Islet of Langerhans (tissue), 1 donor: ENCODE results near the gene NEK7.
"Not testable (repeated sequence)": the region's sequence is repeated elsewhere in the genome, so short reads cannot be mapped to it uniquely, and the experiment has no call there.

Source experiments
- FAIRE-seq: peaks from one replicate; lab custom pipeline; 2011; peaks lifted over from hg19 to GRCh38; lab: Jason Lieb, UNC

The NEK7 gene

DNA sequence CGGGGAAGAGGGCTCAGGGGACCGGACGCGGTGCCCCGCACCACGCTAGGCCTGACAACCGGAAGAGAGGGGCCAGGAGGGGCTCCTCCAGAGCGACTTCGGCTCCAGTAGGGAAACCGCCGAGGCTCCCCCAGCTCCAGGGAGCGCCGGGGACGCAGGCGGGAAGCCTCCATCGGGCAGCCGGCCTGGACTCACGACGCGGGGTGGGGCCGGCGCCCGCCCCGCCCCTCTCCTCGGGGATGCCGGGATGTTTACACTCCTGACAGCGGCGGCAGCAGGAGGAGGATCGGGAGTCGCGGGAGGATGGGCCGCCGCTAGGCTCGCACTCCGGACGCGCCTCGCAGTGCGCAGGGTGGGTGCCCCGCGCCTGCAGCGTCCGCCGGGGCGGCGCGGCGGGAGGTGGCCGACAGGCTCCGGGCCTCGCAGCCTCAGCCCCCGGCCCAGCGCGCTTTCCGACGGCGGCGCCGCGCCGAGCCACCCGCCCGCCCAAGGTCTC lies at the start of gene NEK7:
TSS of gene NEK7 (plus strand) at position 254 of the 496 bp plus-strand sequence. CDS start 75,583 bp downstream, outside the sequence.
- no peak for FAIRE-seq

DNA sequence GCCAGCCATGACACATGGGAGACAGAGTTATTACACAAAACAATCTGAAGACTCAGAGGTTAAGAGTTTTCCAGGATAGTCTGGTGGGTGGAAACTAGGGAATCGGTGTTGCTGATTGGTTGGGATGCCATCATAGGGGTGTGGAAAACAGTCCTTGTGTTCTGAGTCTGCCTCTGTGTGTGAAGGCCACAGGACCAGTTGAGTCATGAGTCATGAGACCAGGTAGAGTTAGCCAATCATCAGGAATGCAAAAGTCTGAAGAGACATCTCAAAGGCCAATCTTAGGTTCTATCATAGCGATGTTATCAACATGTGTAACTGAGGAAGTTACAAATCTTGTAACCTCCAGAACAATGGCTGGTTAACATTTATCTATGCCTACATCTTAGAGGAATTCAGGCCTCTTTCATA lies 49.7 kb upstream of the NEK7 start:
- no peak for FAIRE-seq

DNA sequence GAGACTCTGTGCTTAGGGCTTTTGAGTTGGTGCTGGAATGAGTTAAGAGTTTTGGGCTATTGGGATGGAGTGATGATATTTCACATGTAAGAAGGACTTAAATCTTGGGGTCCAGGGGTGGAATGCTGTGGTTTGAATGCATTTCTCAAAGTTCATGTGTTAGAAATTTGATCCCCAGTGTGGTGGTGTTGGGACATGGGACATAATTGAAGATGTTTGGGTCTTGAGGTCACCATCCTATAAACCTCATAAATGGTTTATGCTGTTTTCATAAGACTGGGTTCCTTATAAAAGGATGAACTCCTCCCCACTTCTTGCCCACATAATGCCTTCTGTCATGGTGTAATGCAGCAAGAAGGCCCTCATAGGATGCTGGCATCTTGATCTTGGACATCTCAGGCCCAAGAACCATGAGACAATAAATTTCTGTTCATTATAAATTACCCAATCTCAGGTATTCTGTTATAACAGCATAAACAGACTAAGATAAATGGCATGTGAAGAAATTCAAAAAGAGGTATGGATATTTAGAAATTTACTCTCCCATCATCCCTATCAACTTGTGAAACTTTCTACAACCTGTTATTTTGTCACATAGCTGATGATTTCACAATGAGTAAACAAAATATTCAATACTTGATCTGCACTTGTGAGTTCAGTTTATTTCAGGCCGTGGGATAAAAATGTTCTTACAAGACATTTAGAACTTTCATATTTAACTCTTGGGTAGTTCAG lies 48.0 kb upstream of the NEK7 start:
- FAIRE-seq, result no peak

DNA sequence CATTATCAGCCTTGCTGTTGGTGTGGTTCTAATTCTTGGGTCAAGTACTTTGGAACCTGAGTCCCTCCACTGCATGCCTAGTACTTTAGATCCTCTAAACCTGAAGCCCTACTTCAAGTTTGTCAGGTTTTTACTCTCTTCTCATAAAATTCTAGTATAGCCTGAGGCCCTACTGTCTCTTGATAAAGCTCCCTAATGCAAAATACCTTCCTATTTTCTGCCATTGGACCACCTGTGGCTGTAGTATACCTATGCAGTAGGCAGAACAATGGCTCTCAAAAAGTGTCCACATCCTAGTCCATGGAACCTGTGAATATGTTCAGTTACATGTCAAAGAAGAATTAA lies 47.5 kb upstream of the NEK7 start:
- no peak for FAIRE-seq

DNA sequence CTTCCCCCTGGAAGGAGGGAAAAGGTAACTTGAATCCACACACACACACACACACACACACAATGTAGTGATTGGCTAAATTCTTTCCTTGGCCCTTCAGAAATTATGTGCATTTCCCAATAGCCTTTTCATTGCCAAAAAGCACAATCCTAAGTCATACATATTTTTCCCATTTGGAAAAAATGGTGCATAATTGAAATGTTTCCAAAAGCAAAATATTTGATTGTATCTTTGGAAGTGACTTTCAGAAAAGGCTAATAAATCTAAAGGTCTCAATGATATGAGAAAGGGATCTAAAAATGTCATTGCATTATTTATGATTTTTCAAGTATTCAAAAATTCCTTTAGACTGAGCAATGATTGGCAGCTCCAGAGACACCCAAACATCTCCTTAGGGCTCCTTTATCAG lies 43.5 kb upstream of the NEK7 start:
- FAIRE-seq, result no peak

DNA sequence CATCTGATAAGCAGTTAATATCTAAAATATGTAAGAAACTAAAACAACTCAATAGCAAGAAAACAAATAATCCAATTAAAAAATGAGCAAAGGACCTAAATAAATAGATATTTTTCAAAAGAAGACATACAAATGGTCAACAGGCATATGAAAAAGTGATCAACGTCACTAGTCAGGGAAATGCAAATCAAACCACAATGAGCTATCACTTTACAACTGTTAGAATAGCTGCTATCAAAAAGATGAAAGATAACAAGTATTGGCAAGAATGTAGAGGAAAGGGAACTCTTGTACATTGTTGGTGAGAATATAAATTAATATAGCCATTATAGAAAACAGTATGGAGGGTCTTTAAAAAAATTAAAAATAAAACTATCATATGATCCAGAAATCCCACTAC lies 40.7 kb upstream of the NEK7 start:
- FAIRE-seq, result no peak

DNA sequence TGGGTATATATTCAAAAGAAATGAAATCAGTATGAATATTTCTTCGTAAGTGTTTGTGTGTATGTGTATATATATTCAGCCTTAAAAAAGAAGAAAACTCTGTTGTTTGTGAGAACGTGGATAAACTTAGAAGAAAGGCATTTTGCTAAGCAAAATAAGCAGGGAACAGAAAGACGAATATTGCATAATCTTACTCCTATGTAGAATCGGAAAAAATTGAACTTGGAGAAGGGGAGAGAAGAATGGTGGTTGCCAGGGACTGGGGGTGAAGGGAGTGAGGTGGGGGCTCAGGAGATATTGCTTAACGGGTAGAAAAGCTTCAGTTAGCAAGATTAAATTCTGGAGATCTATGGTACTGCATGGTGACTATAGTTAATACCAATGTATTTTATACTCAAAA lies 40.3 kb upstream of the NEK7 start:
- no peak for FAIRE-seq

DNA sequence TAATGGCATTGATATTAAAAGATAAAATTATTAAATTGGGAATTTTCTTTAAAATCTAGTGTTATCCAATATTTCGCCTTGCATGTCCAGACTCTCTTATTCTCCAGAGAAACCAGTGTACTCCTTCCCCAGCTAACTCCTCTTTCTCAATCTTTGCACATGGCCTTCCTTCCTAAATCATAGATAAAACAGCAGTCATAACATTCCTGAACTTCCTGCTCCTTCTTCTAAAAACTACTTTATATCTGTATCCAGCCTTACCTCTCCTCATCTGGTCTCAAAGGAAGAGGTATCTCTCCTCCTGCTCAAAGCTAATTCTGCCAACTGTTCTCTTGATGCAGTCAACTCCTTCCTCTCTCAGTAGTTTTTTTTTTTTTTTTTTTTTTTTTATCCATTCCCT lies 39.5 kb upstream of the NEK7 start:
- FAIRE-seq, result no peak

DNA sequence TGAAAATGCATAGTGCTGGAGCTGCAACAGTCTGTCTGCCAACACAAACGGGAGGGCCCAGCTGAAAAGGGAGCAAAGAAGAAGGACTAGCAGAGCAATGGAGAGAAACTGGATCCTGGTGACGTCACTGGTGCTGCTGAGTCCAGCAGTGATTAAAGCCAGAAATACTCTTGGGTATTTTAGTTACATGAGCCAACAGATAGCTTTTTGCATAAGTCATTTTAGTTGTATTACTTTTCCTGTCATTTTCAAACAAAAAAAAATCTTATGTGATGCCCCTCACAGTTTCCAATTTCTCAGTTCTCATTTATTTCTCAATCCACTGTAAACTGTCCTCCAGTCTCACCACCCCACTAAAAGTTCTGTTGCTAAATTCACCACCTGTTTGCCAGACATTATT lies 38.7 kb upstream of the NEK7 start:
- FAIRE-seq, result no peak

DNA sequence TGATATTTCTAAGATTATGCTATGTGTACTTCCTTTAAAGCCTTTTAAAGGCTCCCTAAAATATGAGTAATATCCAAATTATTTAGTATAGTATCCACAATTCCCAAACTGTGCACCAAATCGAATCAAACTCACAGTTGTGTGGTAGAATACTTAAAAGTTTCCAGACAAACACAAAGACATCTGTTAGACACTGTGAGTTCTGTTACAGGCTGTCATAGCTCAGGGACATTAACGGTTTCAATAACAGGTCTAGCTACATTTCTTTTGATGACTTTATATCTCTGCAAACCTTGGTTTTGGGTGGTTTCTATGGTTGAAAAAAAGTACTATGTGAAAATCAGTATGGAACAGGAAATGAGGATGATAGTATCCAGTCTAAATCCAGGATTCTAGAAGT lies 36.9 kb upstream of the NEK7 start:
- FAIRE-seq, result no peak

DNA sequence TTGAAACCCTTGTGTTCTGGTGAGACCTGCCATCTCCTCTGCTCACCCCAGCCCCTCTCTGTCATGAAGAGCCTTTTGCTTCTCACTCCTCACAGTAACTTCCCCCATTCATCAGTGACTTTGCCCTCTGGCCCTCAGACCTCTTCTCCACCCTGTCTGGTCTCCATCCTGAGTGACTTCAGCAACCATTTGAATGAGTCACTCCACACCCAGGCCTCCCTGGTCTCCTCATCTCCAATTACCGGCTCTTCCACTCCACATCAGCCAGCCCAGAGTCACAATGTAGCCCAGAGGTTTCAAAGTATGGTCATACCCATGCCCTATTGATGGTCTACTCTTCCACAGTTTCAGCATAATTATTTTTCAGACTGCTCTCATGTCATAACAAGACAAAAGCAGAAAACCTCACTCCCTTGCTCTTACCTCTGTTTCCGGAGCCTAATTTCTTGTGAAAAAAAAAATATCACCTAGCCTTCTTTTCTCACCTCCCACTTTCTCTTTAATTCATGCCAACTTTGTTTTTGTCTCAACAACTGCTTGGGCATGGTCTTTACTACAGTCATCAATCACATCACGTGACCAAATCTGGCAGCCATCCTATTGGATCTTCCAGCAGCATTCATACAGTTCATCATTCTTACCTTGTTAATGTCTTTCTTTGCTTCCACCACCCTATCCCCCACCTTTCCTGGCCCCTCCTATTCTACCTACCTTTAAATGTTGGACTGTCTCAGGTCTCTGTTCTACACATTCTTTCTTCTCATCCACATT lies 35.6 kb upstream of the NEK7 start:
- FAIRE-seq, result no peak

DNA sequence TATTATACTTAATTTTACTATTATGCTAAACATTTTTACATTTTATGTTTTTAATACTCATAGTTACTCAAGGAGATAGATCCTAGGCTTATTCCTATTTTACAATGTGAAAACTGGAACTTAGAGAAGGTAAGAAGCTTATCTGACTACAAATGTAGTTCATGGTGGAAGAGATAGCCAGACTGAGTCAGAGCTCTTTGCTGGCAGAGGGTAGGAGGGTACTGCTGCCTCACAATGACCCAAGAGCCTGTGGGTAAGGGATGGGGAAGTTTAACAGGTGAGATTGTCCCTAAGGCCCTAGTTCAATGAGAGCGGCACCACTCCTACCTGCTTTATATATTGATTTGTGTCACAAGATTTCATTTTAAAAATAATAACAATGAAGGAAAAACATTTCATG lies 34.1 kb upstream of the NEK7 start:
- FAIRE-seq, result no peak

DNA sequence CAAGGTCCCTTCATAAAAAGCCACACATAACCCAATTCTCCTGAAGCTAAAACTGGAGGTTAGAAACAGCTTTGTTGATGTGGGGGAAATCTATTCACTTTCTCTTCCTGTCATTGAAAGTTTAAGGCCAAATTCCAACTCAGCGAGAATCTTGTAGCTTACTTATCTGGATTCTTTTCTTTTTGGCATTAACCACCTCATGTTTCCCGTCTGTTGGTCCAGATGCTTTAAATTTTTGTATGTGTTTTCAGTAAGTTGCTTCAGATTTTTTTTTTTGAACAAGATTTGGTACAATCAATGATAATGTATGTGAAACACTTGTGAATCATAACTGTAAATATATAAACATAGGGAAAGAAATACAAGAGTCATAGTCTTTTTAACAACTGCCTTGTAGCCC lies 33.7 kb upstream of the NEK7 start:
- no peak for FAIRE-seq

DNA sequence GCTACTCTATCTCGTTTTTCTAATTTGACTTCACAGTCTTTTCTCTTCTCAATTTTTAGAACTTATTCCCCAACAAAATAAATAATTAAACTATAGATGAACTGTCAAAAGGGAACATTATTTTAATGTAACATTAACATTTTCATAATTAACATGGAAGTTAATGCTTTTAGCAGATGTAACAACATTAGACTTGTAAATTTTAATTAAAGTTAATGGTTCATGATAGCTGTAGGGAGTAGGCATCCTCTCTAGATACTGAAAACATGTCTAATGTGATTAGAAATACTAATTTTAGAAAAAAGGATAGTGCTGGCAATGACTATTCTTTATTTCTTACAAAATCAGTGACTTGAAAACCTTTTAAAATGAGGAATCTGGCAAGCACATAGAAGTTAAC lies 32.1 kb upstream of the NEK7 start:
- no peak for FAIRE-seq

DNA sequence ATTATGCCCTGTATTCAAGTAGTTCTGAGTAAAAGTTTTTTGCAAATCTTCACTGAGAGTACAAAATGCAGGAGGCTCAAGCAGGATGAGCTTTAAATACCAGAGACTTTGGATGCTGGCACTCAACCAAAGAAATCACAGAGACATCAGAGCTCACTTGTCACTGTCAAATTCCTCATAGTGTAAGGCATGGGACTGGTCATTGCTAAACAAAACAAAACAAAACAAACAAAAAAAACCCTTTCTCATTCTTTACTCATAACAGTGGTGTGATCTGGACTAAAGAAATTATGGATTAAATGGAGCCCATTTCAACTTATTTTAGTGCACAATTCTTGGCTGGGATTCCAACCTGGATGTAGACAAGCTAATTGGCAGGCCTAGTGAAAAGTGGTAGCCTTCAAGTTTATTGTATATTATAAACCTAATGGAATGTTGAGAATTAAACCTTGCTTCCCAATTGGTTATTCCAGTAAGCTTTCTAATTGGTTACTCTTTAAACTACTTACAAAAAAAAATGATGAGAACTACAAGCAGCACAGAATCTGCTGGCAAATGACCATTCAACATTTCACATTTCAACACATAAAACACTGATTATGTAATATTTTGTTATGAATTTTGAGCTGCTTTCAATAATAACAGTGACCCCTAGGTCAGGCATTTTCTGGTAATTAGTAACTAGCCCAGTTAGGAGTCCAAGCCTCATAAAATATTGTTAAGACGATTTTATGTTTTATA lies 30.6 kb upstream of the NEK7 start:
- FAIRE-seq, result peak; percentile 27

DNA sequence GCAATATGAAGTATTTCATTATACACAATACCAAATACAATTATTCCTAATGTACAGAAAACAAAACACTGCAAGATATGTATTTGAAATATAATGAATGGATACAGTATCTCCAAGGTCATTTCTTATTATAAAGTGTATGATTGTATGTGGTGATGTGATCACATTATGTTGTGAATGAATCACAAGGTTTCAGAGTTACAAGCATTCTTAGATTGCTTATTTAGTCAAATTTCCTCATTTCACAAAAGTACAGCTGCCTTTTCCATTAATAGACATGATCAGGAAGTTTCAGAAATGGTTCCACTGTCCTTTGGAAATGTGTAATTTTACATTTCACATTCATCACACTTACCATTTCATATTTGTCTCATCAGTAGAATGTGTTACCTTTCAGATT lies 28.3 kb upstream of the NEK7 start:
- no peak for FAIRE-seq

DNA sequence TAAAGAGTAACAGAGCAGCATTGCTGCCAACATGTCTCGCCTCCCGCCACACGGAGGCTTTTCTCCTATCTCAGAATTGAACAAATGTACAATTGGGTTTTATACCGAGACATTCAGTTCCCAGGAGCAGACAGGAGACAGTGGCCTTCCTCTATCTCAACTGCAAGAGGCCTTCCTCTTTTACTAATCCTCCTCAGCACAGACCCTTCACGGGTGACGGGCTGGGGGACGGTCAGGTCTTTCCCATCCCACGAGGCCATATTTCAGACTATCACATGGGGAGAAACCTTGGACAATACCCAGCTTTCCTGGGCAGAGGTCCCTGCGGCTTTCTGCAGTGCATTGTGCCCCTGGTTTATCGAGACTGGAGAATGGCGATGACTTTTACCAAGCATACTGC lies 26.7 kb upstream of the NEK7 start:
- FAIRE-seq, result not testable (repeated sequence)

DNA sequence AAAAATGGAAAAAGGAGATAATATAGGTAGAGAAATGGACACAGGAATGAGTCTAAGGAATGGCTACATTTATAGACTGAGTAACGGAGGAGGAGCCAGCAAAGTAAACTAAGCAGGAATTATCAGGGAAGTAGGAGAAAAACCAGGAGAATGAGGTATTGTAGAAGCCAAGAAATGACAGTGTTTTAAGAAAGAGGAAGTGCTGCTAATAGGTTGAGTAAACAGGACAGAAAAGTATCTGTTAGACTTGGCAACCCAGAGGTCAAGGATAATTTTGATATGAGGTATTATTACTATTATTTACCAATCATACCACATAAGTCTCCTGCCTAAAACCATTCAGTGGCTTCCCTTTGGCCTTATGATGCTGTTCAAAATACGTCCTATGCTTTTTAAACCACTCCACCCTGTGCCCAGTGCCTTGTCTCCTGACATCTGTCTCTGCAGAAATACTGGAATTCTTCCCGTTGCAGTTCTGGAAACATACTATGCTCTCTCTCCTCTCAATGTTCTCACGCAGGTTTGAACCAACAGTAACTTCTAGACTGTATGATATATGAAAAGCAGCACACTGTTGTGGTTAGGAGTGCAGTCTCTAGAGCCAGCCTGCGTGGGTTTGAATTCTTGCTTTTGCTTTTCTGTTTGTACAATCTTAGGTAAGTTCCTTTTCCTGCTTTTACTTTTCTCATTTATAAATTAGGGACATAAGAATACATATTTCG lies 24.6 kb upstream of the NEK7 start:
- no peak for FAIRE-seq

DNA sequence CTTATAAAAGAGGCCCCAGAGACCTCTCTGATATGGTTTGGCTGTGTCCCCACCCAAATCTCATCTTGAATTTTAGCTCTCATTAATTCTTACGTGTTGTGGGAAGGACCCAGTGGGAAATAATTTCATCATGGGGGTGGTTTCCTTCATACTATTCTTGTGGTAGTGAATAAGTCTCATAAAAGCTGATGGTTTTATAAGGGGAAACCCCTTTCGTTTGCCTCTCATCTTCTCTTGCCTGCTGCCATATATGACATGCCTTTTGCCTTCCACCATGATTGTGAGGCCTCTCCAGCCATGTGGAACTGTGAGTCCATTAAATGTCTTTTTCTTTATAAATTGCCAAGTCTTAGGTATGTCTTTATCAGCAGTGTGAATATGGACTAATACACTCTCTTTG lies 22.5 kb upstream of the NEK7 start:
- FAIRE-seq, result no peak

DNA sequence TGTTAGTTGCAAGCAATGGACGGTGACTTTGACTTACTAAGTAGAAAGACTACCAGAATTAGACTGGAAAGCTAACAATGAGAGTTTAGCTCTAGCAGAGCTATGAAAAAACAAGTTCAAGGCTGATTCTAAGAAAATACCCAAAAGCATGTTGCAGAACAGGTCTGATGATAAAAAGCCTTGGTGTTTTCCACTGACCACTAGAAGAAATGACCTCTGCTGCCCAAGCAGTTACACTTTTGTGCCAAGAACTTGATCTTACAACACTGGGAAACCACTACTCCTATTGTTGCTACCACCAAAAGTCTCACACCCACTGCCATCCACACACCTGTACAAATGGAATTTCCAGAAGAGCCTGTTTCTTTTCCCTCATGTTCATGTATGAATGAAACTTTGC lies 21.4 kb upstream of the NEK7 start:
- FAIRE-seq, result no peak

DNA sequence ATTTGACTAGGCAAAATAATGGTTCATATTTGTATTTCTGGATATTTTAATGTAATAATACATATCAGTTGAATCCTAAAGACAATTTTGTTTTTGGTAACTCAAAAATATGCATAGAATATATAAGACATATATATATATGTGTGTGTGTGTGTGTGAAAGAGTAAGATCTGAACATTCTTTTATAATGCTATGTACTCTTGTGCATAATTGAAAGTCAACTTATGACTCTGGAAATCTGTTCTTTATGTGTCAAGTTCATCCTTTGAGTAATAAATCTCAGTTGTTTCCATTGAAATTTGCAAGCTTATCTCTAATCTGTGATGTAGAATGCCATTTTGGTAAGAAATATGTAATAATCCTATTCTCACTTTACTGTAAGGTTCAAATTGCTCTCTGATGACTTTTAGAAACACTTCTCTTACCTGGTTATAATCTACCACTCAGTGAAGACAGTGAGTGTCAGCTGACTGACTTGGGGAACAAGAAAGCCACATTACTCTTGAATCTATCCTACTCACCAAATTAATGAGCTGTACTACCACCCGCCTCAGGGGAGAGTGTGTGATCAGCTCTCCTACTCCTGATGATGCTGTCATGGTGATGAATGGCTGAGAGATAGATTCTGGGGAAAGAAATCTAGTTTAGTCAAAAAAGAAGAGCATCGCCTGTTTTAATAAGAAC lies 15.0 kb upstream of the NEK7 start:
- no peak for FAIRE-seq

DNA sequence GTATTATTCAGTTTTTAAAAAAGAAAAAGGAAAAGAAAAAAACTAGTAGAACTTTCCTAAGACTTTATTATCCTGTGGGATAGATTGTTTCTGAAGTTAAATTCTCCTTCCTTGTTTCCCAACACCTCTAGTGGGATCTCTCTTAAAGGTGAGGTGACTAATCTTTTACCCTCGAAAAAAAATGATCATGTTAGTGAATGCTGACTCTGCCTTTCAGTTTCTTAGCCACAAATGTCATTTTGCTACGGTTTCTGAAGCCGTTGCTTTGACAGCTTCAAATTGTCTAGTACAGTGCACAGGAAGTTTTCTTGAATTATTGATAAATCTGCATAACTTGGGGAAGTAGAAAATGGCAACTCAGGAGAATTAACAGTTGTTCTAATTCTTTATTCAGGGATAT lies 13.0 kb upstream of the NEK7 start:
- no peak for FAIRE-seq
